Heart left ventricle (tissue), 16 donors: ENCODE data around the gene SRRM4. TPM values are rescaled to one million over a fixed set of nuclear protein-coding genes. Genes with fewer than 3 reads are reported as not detected.

Source experiments
- ATAC-seq, 4 donors: fragments of 200-7000 bp; cut with Tn5 transposase; one replicate each; pipeline ENCODE4 v1.9.1; 2020 to 2022; ENCODE audit warnings: moderate library complexity in 4 of 4, mild to moderate bottlenecking in 3 of 4, moderate number of reproducible peaks in 1 of 4
- DNase-seq, 5 donors: peaks; one replicate each; pipeline ENCODE4 v3.0.0-alpha.2; 2020
- H3K27ac ChIP-seq, 12 donors: fragments of 200-600 bp; sonication (generic) in 4 of 12; one replicate each; pipeline versions ENCODE4 v1.5.0 to v1.8.0; 2016 to 2022; ENCODE audit warnings: mild to moderate bottlenecking in 2 of 12
- H3K27me3 ChIP-seq, 9 donors: fragments of 200-600 bp; sonication (generic) in 2 of 9; one replicate each; pipeline versions ENCODE4 v1.5.1 to v1.8.0; 2016 to 2022; ENCODE audit warnings: mild to moderate bottlenecking in 3 of 9
- H3K36me3 ChIP-seq, 9 donors: fragments of 200-600 bp; sonication (generic) in 2 of 9; one replicate each; pipeline versions ENCODE4 v1.5.0 to v1.8.0; 2018 to 2022; ENCODE audit warnings: mild to moderate bottlenecking in 2 of 9
- H3K4me1 ChIP-seq, 12 donors: fragments of 200-600 bp; sonication (generic) in 4 of 12; one replicate each; pipeline versions ENCODE4 v1.5.0 to v1.8.0; 2016 to 2022; ENCODE audit warnings: mild to moderate bottlenecking in 3 of 12
- H3K4me3 ChIP-seq, 12 donors: fragments of 200-600 bp; sonication (generic) in 4 of 12; one replicate each; pipeline versions ENCODE4 v1.5.0 to v1.8.0; 2017 to 2022; ENCODE audit warnings: mild to moderate bottlenecking in 9 of 12, moderate library complexity in 4 of 12
- H3K9me3 ChIP-seq, 12 donors: fragments of 200-600 bp; sonication (generic) in 4 of 12; one replicate each; pipeline versions ENCODE4 v1.5.0 to v1.8.0; 2016 to 2022; ENCODE audit warnings: mild to moderate bottlenecking in 1 of 12
- CTCF ChIP-seq, 12 donors: fragments of 200-600 bp; sonication (generic) in 4 of 12; IDR thresholded peaks; one replicate each; pipeline versions ENCODE4 v1.5.0 to v1.8.0; 2018 to 2022; ENCODE audit warnings: antibody characterized with exemption in 12 of 12, mild to moderate bottlenecking in 5 of 12
- POLR2A ChIP-seq, 2 donors: fragments of 450-650 bp; IDR thresholded peaks; one replicate each; pipeline ENCODE4 v1.6.1; 2017; ENCODE audit warnings: antibody characterized with exemption in 2 of 2, mild to moderate bottlenecking in 2 of 2, moderate library complexity in 2 of 2
- WGBS, 4 donors: extraction: QIAGEN DNeasy Blood & Tissue Kit in 2 of 4; methylation state at CpG; one replicate each; pipeline versions ENCODE4 v1.1.5 to v1.1.7; 2013 to 2018; 5-methylcytosine and 5-hydroxymethylcytosine counted together
- intact Hi-C, 10 donors: fragments of 100-400 bp; cut with DNase I; formaldehyde crosslinking; loops; one replicate each; pipeline versions ENCODE4 v1.11.1 to v1.14.2; 2022
- polyA plus RNA-seq, 2 donors: library from polyadenylated mRNA; stranded (reverse); fragments of 200-250 nt; gene quantifications; one replicate each; pipeline ENCODE4 v1.2.3, GENCODE V29; 2013
- total RNA-seq, 9 donors: library from RNA; depleted of rRNA in 2 of 9; stranded (reverse); fragments of >200 nt in 2 of 9; fragmentation: NEBNext Ultra II Directional in 3 of 9; extraction: Animal tissue kit (Norgen Biotek cat#: 25700) in 3 of 9; gene quantifications; one replicate each; pipeline versions ENCODE4 v1.1.0 to v1.2.4, GENCODE V29; 2016 to 2023
- donor health status: ischemic (EF 13 %, LVEDD 7.1; RV severe dilation, severe dysfunction).
- donor health status: healthy with polysubstance abuse.
- donor health status: DM: no; HTN: yes; CAD: no.
- donor health status: DM: no; HTN: no; CAD: no.
- donor health status: ischemic (EF 25% LVEDD 6.9; RV normal size, moderate dysfunction).
- donor health status: ischemic (EF 25% LVEDD 5.7; RV mildly dilated, moderate dysfunction).
- donor health status: healthy.
- donor health status: DM: yes; HTN: yes; CAD: no.
- donor health status: ischemic (EF 35%, LVEDD 5.7; RV mildly dilated, moderate dysfunction).
- donor health status: nonischemic (EF 11% LVEDD 7.7; RV severe dilation, severe dysfunction).
- donor health status: DM: yes; HTN: yes; CAD: no.
- donor health status: PGD.
- donor health status: ischemic (EF 29% LVEDD 5.4; RV normal size, mild dysfunction).
- donor health status: nonischemic (EF 23%, LVEDD 6.1; RV moderate dilation, normal function).

Gene SRRM4
- total and polyA plus RNA-seq, 11 donors: 0.04 to 0.57 (median 0.27) TPM; not detected in 1

DNA sequence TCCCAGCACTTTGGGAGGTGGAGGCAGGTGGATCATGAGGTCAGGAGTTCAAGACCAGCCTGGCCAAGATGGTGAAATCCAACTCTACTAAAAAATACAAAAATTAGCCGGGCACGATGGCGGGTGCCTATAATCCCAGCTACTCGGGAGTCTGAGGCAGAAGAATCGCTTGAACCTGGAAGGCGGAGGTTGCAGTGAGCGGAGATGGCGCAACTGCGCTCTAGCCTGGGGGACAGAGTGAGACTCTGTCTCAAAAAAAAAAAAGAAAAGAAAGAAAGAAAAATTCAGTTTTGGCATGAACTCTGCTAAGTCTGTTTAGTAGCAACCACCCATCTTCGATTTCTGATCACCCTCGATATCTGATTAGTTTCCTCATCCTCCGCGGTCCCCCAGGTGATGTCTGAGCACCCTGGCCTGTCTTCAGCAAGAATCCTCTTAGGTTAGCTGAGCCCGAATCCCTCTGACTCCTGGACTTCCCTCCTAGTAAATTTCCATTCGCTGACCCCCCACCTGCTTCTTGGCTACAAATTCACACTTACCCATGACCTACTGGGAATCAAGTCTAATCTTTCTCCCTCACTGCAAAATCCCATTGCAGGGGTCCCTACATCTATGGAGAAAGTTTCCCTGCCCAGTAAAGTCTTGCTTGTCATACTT is 196.5 kb downstream of the SRRM4 start:
- Histone ChIP-seq H3K9me3 (no peaks in the 10 kb centered on the region), H3K4me3 (peak overlapping the region in 7 of 12 donors; percentile 28 to 83 (median 76)), H3K36me3 (no peaks in the 10 kb centered on the region), H3K27ac (peak overlapping the region; percentile 67 to 99 (median 94)), H3K4me1 (peaks cover 0 to 35% (median 15%) of the 10 kb centered on the region in 12 donors), H3K27me3 (no peaks in the 10 kb centered on the region)
- DNase-seq (no peak), ATAC-seq (no peak)
- intact Hi-C loops: loop anchor here in 3 of 10 donors (1.0 to 10.0 kb wide), 6 partner anchors 21 to 643 kb away; no protein-coding TSS in a partner anchor
- WGBS, 4 donors: 84 to 89% (median 87%) methylated on average over 15 of the region's 15 CpGs
- TF ChIP-seq POLR2A (IDR thresholded peaks at IDR 0.05): no peak

DNA sequence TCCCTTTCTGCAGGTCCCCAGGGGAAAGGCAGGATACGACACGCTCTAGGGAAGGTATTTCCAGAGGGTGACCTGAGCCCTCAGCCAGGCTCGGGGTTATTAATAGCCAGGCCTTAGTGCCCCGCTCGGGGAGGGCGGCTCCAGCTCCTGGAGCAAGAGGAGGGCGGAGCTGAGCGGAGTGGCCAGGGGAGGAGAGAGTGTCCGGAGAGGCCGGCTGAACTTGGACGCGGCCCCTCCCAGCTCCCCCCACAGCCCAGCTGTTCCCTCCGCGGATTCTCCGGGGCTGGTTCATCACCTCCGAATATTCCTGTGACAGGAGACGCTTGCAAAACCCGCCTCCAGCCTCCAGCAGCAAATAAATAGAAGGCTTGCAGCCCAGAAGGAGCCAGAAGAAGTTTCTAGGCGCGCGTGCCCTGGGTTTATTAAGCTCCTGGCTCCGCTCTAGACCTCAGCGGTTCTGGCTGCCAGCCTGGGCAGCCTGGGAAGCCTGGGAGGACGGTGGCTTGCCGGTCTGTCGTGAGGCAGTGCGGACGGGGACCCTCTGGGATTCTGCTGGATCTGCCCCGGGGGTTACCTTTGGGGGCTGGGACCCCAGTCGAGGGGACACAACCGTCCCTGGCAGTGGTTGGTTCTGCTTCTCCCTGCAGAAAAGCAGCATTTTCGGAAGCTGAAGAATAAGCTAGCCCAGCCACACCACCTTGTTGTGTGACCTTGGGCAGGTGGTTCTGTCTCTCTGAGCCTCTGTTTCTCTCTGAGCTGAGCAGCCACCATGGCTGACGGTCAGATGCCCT is 197.4 kb downstream of the SRRM4 start, which contains the start of gene HSPB8:
Gene HSPB8, plus strand, starts transcription at position 388 of the 791 bp plus-strand sequence. Its CDS starts 382 bp downstream, at position 770.
- 2 to 3% (median 2%) methylated on average over 16 to 33 of the region's 33 CpGs for WGBS, 4 donors
- intact Hi-C loops: loop anchor here in 3 of 10 donors (1.0 to 10.0 kb wide), 6 partner anchors 21 to 644 kb away; no protein-coding TSS in a partner anchor

DNA sequence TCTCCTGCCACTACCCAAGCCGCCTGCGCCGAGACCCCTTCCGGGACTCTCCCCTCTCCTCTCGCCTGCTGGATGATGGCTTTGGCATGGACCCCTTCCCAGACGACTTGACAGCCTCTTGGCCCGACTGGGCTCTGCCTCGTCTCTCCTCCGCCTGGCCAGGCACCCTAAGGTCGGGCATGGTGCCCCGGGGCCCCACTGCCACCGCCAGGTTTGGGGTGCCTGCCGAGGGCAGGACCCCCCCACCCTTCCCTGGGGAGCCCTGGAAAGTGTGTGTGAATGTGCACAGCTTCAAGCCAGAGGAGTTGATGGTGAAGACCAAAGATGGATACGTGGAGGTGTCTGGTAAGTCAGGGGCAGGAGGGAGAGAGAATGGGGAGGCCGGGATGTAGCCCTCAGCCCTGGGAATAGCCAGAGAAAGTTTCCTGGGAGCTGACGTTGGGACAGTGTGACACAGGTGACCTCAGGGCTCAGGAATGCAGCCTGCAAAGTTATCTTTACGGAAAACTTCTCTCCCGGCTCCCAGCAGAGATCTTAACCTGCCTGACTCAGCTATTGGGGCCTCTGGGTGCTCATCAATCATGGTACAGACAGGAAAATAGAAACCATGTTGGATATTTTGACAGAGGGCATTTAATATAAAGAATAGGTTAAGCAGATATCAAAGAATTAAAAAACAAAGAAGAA is 198.1 kb downstream of the SRRM4 start:
- TF ChIP-seq POLR2A (IDR thresholded peaks at IDR 0.05) (peak in 1 of 2 donors; percentile 61), CTCF (IDR thresholded peaks at IDR 0.05) (no peak)
- H3K27me3 ChIP-seq: no peaks in the 10 kb centered on the region
- peak; percentile 3 to 29 (median 14) for ATAC-seq
- H3K36me3 ChIP-seq: no peaks in the 10 kb centered on the region
- peak overlapping the region; percentile 88 to 99 (median 96) for H3K27ac ChIP-seq
- WGBS, 4 donors: 15 to 25% (median 20%) methylated on average over 13 to 18 of the region's 18 CpGs
- peak; percentile 55 to 68 (median 67) for DNase-seq
- peaks cover 0 to 46% (median 22%) of the 10 kb centered on the region in 12 donors for H3K4me1 ChIP-seq
- peak overlapping the region; percentile 53 to 83 (median 72) for H3K4me3 ChIP-seq
- intact Hi-C loops: loop anchor here in 4 of 10 donors (2.0 to 10.0 kb wide), 8 partner anchors 25 to 645 kb away; no protein-coding TSS in a partner anchor
- no peaks in the 10 kb centered on the region for H3K9me3 ChIP-seq

More for the DNA sequence above, 197.4 kb downstream of the SRRM4 start, which contains the start of gene HSPB8:
- H3K27me3 ChIP-seq: no peaks in the 10 kb centered on the region
- DNase-seq (peak; percentile 93 to 98 (median 94)), ATAC-seq (peak; percentile 90 to 94 (median 92))
- no peaks in the 10 kb centered on the region for H3K36me3 ChIP-seq
- H3K4me3 ChIP-seq: peak within 1 kb of the TSS; percentile 53 to 83 (median 72)
- H3K4me1 ChIP-seq: peaks cover 0 to 40% (median 19%) of the 10 kb centered on the region in 12 donors
- H3K27ac ChIP-seq: peak within 1 kb of the TSS; percentile 88 to 99 (median 96)
- no peaks in the 10 kb centered on the region for H3K9me3 ChIP-seq
- TF ChIP-seq POLR2A (IDR thresholded peaks at IDR 0.05): peak; percentile 53 to 98
- TF ChIP-seq CTCF (IDR thresholded peaks at IDR 0.05): no peak

DNA sequence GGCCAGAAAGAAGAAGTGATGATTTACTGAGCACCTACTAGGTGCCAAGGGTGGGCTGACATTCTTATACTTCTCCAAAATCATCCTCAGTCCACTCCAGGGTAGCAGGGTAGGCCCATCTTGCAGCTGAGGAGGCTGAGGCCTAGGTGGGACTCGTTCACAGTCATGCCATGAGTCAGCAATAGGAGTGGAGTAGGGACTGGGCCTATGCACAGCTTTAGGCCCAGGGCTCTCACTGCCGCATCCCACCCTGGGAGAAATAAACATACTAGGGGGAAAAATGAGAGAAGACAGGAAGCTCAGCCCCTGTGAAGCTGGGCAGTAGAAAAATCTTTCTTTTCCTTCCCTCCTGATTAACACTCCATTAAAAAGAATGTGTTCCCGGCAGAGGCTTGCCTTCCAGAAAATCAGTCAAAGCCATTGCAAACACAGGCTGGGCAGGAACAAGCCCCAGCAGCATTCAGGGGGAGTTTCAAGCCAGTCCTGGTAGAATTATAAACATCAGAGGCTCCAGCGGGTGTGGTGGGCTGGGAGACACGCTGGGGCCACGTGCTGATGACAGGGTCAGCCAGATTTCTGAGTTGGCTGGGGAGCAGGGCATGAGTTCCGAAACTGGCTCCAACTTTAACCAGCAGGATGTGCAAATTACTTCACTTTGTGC is 199.2 kb downstream of the SRRM4 start:
- H3K27ac ChIP-seq: peak overlapping the region; percentile 88 to 99 (median 96)
- peak in 4 of 5 donors; percentile 55 to 63 (median 62) for DNase-seq
- H3K9me3 ChIP-seq: no peaks in the 10 kb centered on the region
- TF ChIP-seq POLR2A (IDR thresholded peaks at IDR 0.05): no peak
- no peak for TF ChIP-seq CTCF (IDR thresholded peaks at IDR 0.05)
- peaks cover 0 to 54% (median 23%) of the 10 kb centered on the region in 12 donors for H3K4me1 ChIP-seq
- intact Hi-C loops: loop anchor here in 4 of 10 donors (5.0 to 10.0 kb wide), 3 partner anchors 67 to 232 kb away; no protein-coding TSS in a partner anchor
- H3K4me3 ChIP-seq: peak overlapping the region; percentile 53 to 83 (median 72)
- peak in 1 of 4 donors; percentile 8 for ATAC-seq
- 20 to 26% (median 21%) methylated on average over 7 of the region's 7 CpGs for WGBS, 4 donors
- no peaks in the 10 kb centered on the region for H3K27me3 ChIP-seq
- no peaks in the 10 kb centered on the region for H3K36me3 ChIP-seq
